HG02678 (cell line): Measurements from ENCODE around the gene CPNE4.

Experiments
- ATAC-seq: cut with Tn5 transposase; IDR thresholded peaks from one replicate; pipeline ENCODE4 v1.9.1; 2021; ENCODE audit warnings: mild to moderate bottlenecking, moderate library complexity; ENCODE audit not compliant: unreplicated experiment

The CPNE4 gene

DNA sequence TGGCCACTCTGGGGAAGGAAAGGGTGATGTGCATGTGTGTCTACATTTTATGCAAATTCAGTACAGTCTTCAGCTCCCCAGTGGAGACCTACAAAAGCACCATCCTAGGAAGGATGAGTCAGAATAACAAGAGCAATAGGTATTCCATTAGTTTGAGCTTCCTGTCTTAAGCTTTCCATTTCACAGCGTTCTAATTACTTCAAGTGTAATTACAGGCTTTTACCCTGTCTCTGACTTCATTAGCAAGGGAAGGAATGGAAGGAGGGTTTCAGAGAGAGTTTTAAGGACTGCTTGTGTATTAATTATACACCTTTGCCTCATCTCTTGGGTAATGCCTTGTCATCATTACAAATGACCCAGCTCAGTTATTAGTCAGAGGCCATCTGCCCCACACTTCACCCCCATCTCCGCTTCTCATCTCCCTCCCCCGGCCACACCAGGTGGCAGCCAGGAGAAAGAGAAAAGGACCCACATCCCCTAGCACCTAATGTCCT, 329.2 kb downstream of the CPNE4 start:
- ATAC-seq = peak; percentile 81

DNA sequence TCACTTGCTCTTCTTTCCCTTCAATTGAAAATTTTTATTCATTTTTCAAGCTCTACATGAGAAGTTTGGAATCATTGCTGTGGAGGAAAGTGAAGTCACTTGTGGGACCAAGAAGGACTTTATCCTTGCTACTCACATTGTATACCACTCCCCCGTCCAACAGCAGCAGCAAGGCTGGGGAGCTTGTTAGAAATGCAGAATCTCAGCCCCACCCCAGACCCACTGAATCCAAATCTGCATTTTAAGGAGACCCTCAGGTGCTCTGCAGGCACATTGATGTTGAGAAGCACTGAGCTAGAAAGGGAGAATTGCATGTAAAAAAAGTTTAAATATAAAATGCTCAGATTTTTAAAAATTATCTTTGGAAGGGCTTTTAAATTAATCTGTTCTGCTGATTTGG, 329.7 kb downstream of the CPNE4 start:
- ATAC-seq = no peak

DNA sequence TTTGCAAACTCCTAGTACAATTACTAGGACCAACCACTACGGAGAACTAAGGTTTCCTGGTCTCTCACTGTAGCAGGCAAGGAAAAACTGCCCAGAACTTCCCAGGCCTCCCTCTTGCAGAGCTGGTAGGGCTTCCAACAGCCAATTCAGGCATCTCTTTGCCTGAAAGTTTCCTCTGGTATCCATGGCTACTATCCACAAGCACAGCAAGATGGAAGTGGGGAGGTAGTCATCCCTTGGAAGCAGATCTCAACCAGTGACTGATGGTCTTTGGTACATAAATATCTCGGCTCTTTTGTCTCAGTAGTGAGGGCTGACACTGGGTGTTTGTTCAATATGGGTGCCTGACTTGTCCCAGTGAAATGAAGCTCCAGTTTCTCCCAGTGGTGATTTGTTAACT, 330.7 kb downstream of the CPNE4 start:
- no peak for ATAC-seq

DNA sequence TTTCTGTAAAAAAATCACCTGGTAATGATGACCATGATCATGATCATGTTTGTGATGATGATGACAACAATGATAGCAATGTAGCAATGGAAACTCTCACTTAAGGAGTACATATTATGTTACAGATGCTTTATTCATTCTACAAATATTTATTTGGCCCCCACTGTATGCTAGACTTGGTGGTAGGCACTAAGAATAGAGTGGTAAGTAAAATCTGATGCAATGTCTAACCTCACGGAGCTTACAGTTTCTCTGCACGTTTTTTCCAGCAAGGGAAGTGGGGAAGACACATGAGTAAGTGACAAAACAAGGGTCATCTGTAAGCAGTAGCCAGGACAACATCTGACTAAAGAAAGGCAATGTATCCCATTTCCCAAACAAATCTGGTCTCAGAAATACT, 332.7 kb downstream of the CPNE4 start:
- ATAC-seq = no peak

DNA sequence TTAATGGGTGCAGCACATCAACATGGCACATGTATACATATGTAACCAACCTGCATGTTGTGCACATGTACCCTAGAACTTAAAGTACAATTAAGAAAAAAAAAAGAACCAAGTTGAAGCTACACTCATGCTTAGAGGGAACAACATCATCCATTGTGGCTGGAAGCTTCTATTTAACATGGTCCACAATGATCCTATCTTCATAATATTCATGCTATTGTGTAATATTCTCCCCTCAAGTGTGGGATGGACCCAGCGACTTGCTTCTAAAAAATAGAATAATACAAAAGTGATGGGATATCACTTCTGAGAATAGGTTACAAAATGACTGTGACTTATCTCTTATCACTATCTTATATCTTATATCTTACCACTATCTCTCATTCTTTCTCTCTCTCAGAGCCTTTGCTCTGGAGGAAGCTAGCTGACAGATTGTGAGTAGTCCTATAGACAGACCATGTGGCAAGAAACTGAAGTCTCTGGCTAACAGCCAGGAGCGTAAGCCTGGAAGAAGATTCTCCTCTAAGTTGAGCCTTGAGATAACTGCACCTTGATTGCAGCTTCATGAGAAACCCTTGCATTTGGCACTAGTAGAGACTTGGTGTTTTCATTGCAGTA, 333.6 kb downstream of the CPNE4 start:
- no peak for ATAC-seq

DNA sequence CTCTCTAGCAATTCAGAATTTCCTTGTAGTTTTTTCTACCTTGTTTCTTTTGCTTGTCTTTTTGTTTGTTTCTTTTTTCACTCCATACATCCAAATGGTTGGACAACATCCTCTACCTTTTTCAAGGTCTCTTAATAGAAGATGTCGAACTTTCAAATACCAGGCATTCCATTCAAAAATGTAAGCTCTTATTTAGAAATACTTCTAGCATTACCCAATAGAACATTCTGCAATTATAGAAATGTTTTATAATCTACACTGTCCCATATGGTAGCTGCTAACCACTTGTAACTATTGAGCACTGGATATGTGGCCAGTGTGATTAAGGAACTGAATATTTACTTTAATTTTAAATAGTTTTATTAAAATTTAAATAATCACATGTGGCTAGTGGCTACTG, 335.8 kb downstream of the CPNE4 start:
- no peak for ATAC-seq

DNA sequence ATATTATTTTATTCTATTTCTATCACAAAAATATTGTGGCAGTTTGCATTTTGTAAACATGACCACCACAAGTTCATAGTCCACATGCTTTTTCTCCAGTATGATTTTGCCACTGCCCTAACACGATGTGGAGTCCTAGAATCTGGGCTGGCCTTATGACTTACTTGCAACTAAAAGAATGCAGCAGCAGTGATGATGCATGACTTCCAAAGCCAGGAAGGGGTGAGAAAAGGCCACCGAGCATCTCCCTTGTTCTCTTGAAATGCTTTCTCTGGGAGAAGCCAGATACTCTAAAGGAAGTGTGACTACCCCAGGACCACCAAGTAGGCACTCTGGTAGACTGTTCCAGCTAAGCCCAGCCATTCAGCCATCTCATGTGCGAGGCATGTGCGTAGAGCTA, 340.4 kb downstream of the CPNE4 start:
- no peak for ATAC-seq

DNA sequence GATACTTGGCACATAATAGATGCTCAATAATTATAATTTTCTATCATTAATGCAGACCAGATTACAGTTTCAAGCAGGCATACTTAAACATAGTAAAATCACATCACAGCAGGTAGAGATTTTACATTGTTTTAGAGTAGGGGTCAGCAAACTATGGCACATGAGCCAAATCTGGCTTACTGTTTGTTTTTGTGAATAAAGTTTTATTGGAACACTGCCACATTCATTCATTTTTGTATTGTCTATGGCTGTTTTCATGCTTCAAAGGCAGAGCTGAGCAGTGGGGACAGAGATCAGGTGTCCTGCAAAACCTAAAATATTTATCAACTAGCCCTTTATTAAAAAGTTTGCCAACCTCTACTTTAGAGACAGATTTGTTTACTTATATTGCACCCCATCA, 342.5 kb downstream of the CPNE4 start:
- no peak for ATAC-seq

DNA sequence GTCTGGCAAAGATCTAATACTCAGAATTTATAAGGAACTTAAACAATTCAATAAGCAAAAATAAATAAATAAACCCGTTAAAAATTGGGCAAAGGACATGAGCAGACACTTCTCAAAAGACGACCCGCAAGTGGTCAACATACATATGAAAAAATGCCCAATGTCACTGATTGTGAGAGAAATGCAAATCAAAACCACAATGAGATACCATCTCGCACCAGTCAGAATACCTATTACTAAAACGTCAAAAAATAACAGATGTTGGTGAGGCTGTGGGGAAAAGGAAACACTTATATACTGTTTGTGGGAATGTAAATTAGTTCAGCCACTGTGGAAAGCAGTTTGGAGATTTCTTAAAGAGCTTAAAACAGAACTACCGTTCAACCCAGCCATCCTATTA, 344.0 kb downstream of the CPNE4 start:
- peak; percentile 65 for ATAC-seq

DNA sequence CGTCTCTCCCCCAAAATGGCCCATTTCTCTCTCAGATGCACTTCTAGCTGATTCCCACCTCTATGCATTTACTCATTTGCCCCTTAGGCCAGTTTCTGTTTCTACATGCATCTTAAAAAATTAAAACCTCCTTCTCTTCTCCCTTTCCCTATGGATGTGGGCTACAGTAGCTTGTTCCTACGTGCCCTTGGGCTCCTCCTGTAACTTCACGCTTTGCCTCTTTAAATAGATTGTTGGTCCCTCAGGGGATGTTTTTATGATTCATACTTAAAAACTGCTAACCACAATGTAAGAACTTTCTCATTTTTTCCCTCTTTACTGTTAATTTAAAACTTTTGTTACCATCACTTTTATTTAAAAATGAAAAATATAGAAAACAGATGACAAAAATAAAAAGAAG, 346.4 kb downstream of the CPNE4 start:
- ATAC-seq = no peak

DNA sequence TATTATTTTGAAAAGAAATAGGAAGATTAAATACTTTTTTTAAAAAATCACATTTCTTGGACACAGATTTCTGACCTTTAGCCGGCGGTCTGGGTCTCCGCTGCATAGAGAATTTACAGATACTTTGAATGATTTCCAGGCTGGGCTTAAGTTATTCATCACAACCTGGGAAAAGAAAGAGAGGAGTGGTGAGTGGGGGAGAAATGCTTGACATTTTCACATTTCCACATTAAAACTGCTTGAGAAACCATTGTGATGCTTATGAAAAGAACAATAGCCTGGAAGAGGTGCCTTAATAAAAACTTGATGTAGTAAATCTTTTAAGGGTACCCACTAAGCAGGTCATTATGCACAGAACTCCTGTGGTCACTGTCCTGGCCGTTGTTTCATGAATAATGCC, 365.2 kb downstream of the CPNE4 start:
- no peak for ATAC-seq

DNA sequence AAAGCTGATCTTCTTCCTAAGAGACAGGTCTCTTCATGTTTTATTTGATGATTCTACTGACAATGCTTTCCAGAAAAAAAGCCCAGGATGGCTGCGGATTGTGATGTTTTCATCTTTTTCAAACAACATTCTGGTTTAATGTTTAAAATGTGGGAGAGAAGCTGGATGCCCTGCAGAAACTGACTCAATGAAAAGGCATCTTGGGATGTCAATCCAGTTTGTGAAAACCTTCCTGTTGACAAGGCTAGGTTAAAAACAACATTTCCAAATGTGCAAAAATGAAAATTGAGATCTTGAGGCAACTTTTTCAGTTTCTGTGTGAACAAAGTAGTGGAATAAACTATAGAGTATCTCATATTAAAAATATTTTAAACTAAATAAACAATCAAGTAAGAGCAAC, 376.0 kb downstream of the CPNE4 start:
- no peak for ATAC-seq

DNA sequence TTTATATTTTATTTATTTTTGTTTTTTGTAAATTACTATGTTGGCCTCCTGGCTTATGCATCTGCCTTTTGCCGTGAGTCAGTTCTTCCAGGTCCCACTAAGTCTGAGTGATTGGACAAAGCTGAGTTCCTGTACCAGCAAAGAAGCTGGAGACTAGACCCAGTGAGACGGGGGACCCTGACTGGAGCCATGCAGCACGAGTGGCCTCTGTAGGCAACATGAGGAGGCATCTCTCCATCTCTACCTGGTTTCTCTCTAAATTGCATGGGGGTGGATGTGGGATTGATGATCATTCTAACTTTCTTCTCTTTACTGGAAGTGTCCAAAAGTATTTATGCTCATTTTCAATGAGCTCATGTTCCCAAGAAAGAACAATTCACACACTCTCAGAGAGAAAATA, 376.7 kb downstream of the CPNE4 start:
- ATAC-seq = no peak

DNA sequence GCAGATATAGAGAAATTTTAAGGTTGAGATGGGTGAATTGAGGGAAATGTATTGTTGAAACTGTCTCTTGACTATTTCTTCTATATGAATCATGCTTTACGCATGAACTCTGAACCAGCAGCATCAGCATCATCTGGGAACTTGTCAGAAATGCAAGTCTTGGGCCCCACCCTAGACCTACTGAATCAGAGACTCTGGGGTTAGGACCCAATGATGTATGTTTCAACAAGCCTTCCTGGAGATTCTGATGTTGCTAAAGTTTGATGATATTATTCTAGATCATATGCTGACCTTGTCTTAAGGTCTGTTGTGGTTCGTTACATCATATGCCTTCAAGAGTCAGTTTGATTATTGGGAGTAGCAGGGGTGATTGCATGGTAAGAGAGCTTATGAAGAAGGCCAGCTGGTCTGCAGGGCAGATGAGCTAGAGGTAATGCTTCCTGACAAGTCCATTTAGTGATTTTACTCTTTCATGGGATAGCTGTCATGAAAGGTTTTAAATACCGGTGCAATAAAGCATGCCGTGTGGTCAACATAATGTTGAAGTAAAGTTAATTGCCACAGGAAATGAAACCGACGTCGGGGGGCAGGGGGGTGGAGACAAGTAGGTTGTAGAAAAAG, 379.6 kb downstream of the CPNE4 start:
- no peak for ATAC-seq

DNA sequence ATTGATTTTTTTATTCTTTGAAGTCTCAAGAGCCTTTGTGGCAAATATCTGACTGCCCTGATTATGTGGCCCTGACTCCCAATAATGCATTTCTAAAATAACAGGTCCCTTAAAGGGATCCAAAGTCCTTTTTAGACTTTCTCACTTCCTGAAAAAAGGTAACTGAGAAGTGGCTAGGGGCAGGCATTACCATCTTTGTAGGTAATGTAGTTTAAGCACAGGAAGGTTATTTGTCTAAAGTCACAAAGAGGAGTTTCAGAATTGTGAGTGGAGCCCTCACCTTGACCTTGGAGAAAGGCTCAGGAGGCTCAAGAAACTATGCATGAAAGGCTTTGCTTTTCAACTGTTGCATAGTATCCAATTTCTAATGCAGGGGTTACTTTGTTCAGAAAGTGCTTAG, 389.2 kb downstream of the CPNE4 start:
- no peak for ATAC-seq

DNA sequence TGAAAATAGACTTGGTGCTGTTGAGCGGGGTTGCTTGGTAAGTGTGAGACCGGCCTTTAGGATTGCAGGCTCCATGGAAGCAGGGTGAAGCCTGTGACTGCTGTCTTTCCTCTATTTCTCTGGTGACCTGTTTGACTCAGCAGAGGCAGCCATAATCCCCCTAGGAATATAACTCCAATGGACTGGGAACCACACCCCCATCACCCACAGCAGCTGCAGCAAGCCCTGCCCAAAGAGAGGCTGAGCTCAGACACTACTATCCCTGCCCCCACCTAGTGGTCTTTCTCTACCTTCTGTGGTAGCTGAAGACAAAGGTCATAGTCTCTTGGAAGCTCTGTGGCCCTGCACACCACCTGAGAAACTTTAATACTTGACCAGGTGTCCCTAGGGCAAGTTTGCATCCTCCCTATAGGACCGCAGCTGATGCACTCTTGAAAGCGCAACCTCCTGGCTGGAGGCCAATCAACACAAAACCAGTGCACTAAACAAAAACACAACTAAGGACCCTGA, 398.5 kb downstream of the CPNE4 start:
- ATAC-seq = no peak

DNA sequence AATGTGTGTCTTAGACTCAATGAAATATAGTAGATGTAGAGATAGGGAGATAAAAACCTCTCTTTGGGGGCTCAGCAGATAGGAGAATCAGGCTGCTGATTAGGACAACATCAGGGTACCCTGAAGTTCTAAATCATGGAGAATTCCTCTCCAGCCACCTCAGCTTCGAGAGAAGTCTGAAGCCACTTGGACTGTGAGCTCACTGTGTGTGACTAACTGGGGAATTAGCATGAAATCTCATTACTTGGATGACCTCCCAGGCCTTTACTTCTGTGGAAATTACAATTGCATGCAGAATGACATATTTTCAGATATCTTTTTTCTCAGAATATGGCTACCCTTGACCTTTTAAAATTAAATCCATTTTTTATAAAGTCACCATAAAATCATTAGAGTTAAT, 404.0 kb downstream of the CPNE4 start:
- no peak for ATAC-seq

DNA sequence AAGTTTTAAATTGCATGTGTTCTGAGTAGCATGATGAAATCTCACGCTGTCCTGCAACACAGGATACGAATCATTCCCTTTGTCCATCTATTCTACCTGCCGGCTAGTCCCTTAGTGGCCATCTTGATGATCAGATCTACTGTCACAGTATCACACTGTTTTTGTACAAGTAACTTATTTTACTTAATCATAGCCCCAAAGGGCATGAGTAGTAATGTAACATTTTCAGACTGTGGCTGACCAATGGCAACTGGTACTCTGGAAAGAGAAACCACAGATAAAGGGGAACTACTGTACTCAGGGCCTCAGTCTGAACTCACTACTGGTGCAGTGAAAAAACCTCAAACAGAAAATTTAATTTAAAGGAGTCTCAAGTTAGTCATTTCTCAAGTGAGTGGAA, 404.7 kb downstream of the CPNE4 start:
- peak; percentile 99 for ATAC-seq

DNA sequence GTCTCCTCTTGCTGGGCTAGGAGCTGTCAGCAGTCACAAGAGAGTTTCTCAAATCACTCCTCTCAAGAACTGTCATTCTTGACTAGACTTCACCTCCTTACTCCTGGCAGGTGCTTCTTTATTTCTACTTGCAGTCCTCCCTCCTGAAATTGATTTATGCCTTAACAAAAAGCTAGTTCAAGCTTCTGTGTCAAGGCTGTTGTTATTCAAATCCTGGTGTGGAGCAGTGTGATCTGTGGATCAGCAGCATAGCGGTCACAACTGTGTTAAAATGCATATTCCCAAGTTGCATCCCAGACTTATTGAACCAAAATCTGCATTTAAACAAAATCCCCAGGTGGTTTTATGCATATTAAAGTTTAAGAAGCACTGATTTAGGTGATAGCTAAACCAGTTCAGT, 411.4 kb downstream of the CPNE4 start:
- no peak for ATAC-seq

DNA sequence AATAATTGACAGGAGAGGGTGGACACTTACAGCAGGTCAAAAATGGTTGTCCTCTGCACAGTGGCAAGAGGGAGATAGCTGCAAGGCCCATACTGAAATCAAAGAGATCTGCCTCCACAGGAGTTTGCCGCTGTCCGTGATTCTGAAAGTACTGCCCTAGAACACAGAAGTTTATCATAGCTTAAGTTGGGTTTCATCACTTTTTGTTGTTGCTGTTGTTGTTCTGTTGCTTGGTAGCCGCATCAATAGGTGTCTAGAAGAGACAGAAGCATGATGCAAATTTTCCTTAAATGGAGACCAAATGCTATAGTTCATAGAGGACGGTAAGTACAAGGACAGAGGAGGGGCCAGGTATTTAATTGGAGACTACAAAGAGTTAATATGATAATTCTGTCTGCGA, 412.1 kb downstream of the CPNE4 start:
- no peak for ATAC-seq

DNA sequence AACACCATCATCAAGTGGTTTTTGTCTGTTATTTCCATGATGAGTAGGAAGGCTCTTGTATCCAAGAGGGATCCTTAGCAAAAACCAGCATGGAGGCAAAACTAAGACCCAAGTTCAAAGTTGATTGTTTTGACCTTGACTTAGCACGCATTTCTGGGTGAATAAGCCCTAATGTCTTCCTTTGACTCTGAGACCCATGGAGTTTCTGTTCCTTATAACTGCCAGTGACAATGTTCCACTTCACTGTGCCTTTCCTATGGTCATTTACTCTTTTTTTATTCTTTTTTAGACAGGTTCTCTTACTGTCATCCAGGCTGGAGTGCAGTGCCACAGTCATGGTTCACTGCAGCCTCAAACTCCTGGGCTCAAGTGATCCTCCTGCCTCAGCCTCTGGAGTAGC, 413.8 kb downstream of the CPNE4 start:
- no peak for ATAC-seq

DNA sequence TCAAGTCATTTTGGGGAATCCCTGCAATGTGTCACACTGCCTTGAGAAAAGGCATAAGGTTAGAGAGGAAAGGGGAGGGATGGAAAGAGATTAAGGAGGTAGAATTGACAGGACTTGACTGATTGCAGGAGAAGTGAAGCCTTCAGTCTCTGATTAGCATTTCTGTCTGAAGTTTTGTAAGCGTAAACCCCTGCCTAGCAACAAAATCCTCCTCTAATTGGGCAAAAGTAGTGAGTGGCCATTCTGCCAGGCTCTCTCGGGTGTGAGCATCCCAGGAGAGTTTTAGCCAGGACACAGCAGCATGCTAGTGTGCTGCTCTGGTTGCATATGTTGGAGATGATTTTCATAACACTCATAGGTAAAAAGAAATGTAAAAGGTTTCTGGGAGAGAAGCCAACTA, 415.0 kb downstream of the CPNE4 start:
- no peak for ATAC-seq

DNA sequence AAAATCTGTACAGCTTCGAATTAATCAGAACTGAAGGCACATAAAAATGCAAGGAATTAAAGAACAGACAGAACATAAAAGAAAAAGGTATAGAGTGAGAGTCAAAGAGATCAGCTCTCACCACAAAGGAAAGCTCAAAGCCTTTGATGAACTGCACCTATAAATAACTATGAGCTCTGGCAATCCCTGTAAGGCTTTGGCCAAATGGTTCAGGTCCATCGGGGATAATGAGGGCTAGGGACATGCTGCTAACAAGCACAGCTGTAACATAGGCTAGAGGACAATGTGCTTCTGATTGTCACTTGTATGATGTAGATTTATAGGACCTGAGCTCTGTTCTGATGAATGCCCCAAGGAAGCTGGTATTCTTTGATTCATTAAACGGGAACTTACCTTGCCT, 418.1 kb downstream of the CPNE4 start:
- no peak for ATAC-seq
